K562 (cell line): ENCODE measurements around the gene UMAD1. TPM values are rescaled to one million over a fixed set of nuclear protein-coding genes. Genes with fewer than 3 reads are reported as not detected.

Experiments used
- ATAC-seq: fragments of 200-7000 bp; cut with Tn5 transposase; 3 replicates; pipeline ENCODE4 v1.9.1; 2020; ENCODE audit warnings: moderate library complexity
- BruUV-seq: library from RNA; stranded (reverse); fragments of 400-500 nt; replicated peaks from 2 replicates; lab custom pipeline; 2021; lab: Mats Ljungman, UMichigan
- CTCF ChIA-PET: fragments of 300-600 bp; formaldehyde crosslinking; extraction: SDS; loops from one replicate; lab custom pipeline; 2021; ENCODE audit warnings: low intra/inter-chr PET ratio; lab: Yijun Ruan, JAX
- POLR2A ChIA-PET: fragments of 300-600, 350-650 bp; sonication (Branson Sonifier 250); formaldehyde crosslinking; extraction: SDS; loops from one replicate; lab custom pipeline; 2021; ENCODE audit warnings: antibody characterized with exemption, inconsistent platforms; lab: Yijun Ruan, JAX
- DNase-seq, 4 experiments: peaks; one replicate each; pipeline versions ENCODE4 v3.0.0 to v3.0.0-alpha.2; 2011 to 2018; ENCODE audit warnings: low spot score in 3 of 4, mixed read lengths in 3 of 4; ENCODE audit errors: extremely low read depth in 1 of 4
- FAIRE-seq: peaks from 2 replicates; lab custom pipeline; 2011; peaks lifted over from hg19 to GRCh38; lab: Jason Lieb, UNC
- H2AFZ ChIP-seq: 2 replicates; pipeline ENCODE4 v1.6.0; 2011; ENCODE audit warnings: low read depth, low read length, control low read depth, inconsistent platforms
- H3K27ac ChIP-seq: fragments of 200-600 bp; 3 replicates; pipeline ENCODE4 v1.8.0; 2011; ENCODE audit warnings: low read depth, mild to moderate bottlenecking, control low read depth, inconsistent platforms, low read length, moderate library complexity, mixed read lengths; ENCODE audit errors: extremely low read depth
- H3K27me3 ChIP-seq, 2 experiments: fragments of 300-600 bp in 1 of 2; 2 replicates in 1 of 2; 3 replicates in 1 of 2; pipeline versions ENCODE4 v1.6.0 to v1.8.0; 2011; ENCODE audit warnings: inconsistent platforms in 2 of 2, low read length in 2 of 2, mild to moderate bottlenecking in 1 of 2, mixed read lengths in 1 of 2, moderate library complexity in 1 of 2; ENCODE audit not compliant: control insufficient read depth in 2 of 2, insufficient read depth in 2 of 2
- H3K36me3 ChIP-seq: fragments of 300-600 bp; 3 replicates; pipeline ENCODE4 v1.8.0; 2011; ENCODE audit warnings: mild to moderate bottlenecking, low read length, inconsistent platforms; ENCODE audit not compliant: control insufficient read depth, insufficient read depth
- H3K4me1 ChIP-seq, 2 experiments: fragments of 200-600 bp in 1 of 2; replicated peaks in 1 of 2; 2 replicates in 1 of 2; 3 replicates in 1 of 2; pipeline versions ENCODE4 v1.5.1 to v1.8.0; 2011; ENCODE audit warnings: inconsistent platforms in 2 of 2, low read length in 2 of 2, mild to moderate bottlenecking in 1 of 2, mixed read lengths in 1 of 2, moderate library complexity in 1 of 2; ENCODE audit not compliant: control insufficient read depth in 2 of 2, insufficient read depth in 2 of 2
- H3K4me2 ChIP-seq: 2 replicates; pipeline ENCODE4 v1.6.1; 2011; ENCODE audit warnings: low read length, control low read depth, inconsistent platforms, mixed read lengths; ENCODE audit not compliant: insufficient read depth
- H3K4me3 ChIP-seq: fragments of 200-600 bp; sonication (generic), shearing (Covaris generic); 2 replicates; pipeline ENCODE4 v1.5.1; 2016; ENCODE audit warnings: control low read depth, inconsistent platforms
- H3K79me2 ChIP-seq: fragments of 200-600 bp; 3 replicates; pipeline ENCODE4 v1.8.0; 2011; ENCODE audit warnings: low read length, inconsistent platforms; ENCODE audit not compliant: control insufficient read depth, insufficient read depth
- H3K9ac ChIP-seq, 2 experiments: 2 replicates each; pipeline versions ENCODE4 v1.6.0 to v1.6.1; 2011; ENCODE audit warnings: low read depth in 2 of 2, low read length in 2 of 2, control low read depth in 1 of 2, inconsistent platforms in 1 of 2, mild to moderate bottlenecking in 1 of 2, mixed read lengths in 1 of 2; ENCODE audit not compliant: insufficient read depth in 1 of 2
- H3K9me1 ChIP-seq: one replicate; pipeline ENCODE4 v1.6.0; 2011; ENCODE audit warnings: inconsistent platforms, mild to moderate bottlenecking, low read length, moderate library complexity; ENCODE audit not compliant: control insufficient read depth, insufficient read depth
- H3K9me3 ChIP-seq: replicated peaks from 2 replicates; pipeline ENCODE4 v1.5.1; 2011; ENCODE audit warnings: low read depth, low read length, inconsistent platforms; ENCODE audit not compliant: control insufficient read depth, insufficient read depth
- H4K20me1 ChIP-seq: replicated peaks from 2 replicates; pipeline ENCODE4 v1.6.1; 2011; ENCODE audit warnings: low read length, inconsistent platforms, mixed read lengths; ENCODE audit not compliant: control insufficient read depth, insufficient read depth
- CBX1 ChIP-seq: sonication (generic); IDR thresholded peaks from 2 replicates; pipeline ENCODE4 v1.6.1; 2016; ENCODE audit warnings: antibody characterized with exemption, low read depth, mild to moderate bottlenecking
- CHAMP1 ChIP-seq: fragments of 450-650 bp; IDR thresholded peaks from 2 replicates; pipeline ENCODE4 v1.6.1; 2016; ENCODE audit warnings: mild to moderate bottlenecking
- CREM ChIP-seq: IDR thresholded peaks from 2 replicates; pipeline ENCODE4 v1.6.1; 2014; ENCODE audit warnings: antibody characterized with exemption, low read depth
- E2F8 ChIP-seq: fragments of 450-650 bp; IDR thresholded peaks from 2 replicates; pipeline ENCODE4 v1.7.1; 2018; ENCODE audit warnings: mild to moderate bottlenecking, low read depth; ENCODE audit not compliant: partially characterized antibody
- EZH2 ChIP-seq: IDR thresholded peaks from 2 replicates; pipeline ENCODE4 v1.6.1; 2012; ENCODE audit warnings: low read depth, mild to moderate bottlenecking, inconsistent platforms, low read length, borderline replicate concordance
- MIER1 ChIP-seq: fragments of 450-650 bp; IDR thresholded peaks from 2 replicates; pipeline ENCODE4 v1.6.1; 2016; ENCODE audit warnings: antibody characterized with exemption, mild to moderate bottlenecking, low read depth
- NCOA6 ChIP-seq: fragments of 450-650 bp; IDR thresholded peaks from 2 replicates; pipeline ENCODE4 v1.6.1; 2017; ENCODE audit warnings: mild to moderate bottlenecking
- NR2C1 ChIP-seq, 2 experiments: fragments of 450-650 bp; IDR thresholded peaks; 2 replicates each; pipeline ENCODE4 v1.6.1; 2017; ENCODE audit warnings: mild to moderate bottlenecking in 2 of 2, antibody characterized with exemption in 1 of 2, inconsistent platforms in 1 of 2, missing compliant biosample characterization in 1 of 2, missing genetic modification characterization in 1 of 2
- RCOR1 ChIP-seq, 2 experiments: IDR thresholded peaks; 2 replicates each; pipeline ENCODE4 v1.6.1; 2012; ENCODE audit warnings: low read depth in 2 of 2, low read length in 2 of 2, borderline replicate concordance in 1 of 2, improper control_type of control experiment in 1 of 2
- SLC30A9 ChIP-seq: fragments of 250-450 bp; sonication (Bioruptor Pico); IDR thresholded peaks from 2 replicates; pipeline ENCODE4 v1.8.0; 2022; ENCODE audit warnings: mild to moderate bottlenecking, moderate library complexity
- SPI1 ChIP-seq: IDR thresholded peaks from 2 replicates; pipeline ENCODE4 v1.6.1; 2011; ENCODE audit warnings: low read depth, low read length, control low read depth, borderline replicate concordance
- ZBTB34 ChIP-seq: fragments of 250-450 bp; sonication (Bioruptor Pico); IDR thresholded peaks from 2 replicates; pipeline ENCODE4 v1.8.0; 2021; ENCODE audit warnings: mild to moderate bottlenecking, moderate library complexity
- ZNF431 ChIP-seq: sonication (generic); formaldehyde crosslinking; IDR thresholded peaks from 2 replicates; pipeline ENCODE4 v1.8.0; 2022; ENCODE audit warnings: mild to moderate bottlenecking, missing genetic modification reagents
- ZNF444 ChIP-seq: fragments of 250-450 bp; sonication (Bioruptor Pico); IDR thresholded peaks from 2 replicates; pipeline ENCODE4 v1.4.0; 2020; ENCODE audit warnings: mild to moderate bottlenecking, moderate library complexity
- WGBS: fragments of 100-300 bp; shearing (Covaris generic); methylation state at CpG from one replicate; pipeline ENCODE4 v1.1.6; 2016; ENCODE audit warnings: low coverage, mixed read lengths; ENCODE audit not compliant: insufficient coverage; ENCODE audit errors: missing lambda C conversion rate; 5-methylcytosine and 5-hydroxymethylcytosine counted together
- in situ Hi-C: fragments of 300-500 bp; cut with MboI; formaldehyde crosslinking; loops from 4 replicates; pipeline ENCODE4 v1.15.0; 2018; ENCODE audit warnings: inconsistent platforms, mixed read lengths
- intact Hi-C: fragments of 100-400 bp; cut with micrococcal nuclease; formaldehyde crosslinking; loops from 2 replicates; pipeline ENCODE4 v1.14.2; 2022
- polyA plus RNA-seq, 8 experiments: library from polyadenylated mRNA; depleted of rRNA in 4 of 8; stranded (reverse) in 5 of 8; unstranded in 3 of 8; fragments of >200 nt; fragmentation: Nextera tagmentation in 2 of 8; fragmentation: Illumina TruSeq in 1 of 8; extraction: Ambion mirVana in 2 of 8; extraction: Trizol in 1 of 8; gene quantifications; 2 replicates each; pipeline versions ENCODE4 v1.2.1 to v1.2.3, GENCODE V29; 2011 to 2014; ENCODE audit warnings: inconsistent platforms in 1 of 8, missing spikeins in 1 of 8
- total RNA-seq, 7 experiments: library from RNA; depleted of rRNA in 6 of 7; stranded (reverse); fragments of >200 nt in 6 of 7; fragmentation: Illumina TruSeq in 2 of 7; extraction: Trizol in 2 of 7; gene quantifications; 2 replicates each; pipeline versions ENCODE4 v1.2.1 to v1.2.3, GENCODE V29; 2011 to 2021; ENCODE audit warnings: low replicate concordance in 1 of 7

Gene UMAD1
- total and polyA plus RNA-seq, 9 of the 15 experiments (the other 6 are each of a cell fraction or from before 2014, with no cell fraction given): 9.0 to 26.7 (median 13.3) TPM

GRCh38 chr7:7922684-7923385, 282.3 kb downstream of the UMAD1 start:
- TF ChIP-seq E2F8 (no peak), RCOR1 (IDR thresholded peaks at IDR 0.05; ENCODE audit: borderline replicate concordance in 1 of 2, low read depth in 2 of 2, low read length in 2 of 2) (no peak), CHAMP1 (no peak), ZNF431 (CRISPR knock-in tag) (no peak), EZH2 (no peak), ZBTB34 (CRISPR knock-in tag) (no peak), NR2C1 (IDR thresholded peaks at IDR 0.05) (no peak), NR2C1 (tag; IDR thresholded peaks at IDR 0.05) (no peak), CBX1 (no peak), ZNF444 (CRISPR knock-in tag) (no peak), CREM (no peak), SPI1 (no peak), NCOA6 (no peak), SLC30A9 (CRISPR knock-in tag) (no peak), MIER1 (no peak)
- Histone ChIP-seq H3K27ac (no peak overlapping the region), H3K4me2 (no peak overlapping the region), H3K9ac (no peak overlapping the region), H3K27me3 (no peaks in the 10 kb centered on the region), H4K20me1 (no peaks in the 10 kb centered on the region), H2AFZ (no peak overlapping the region), H3K9me1 (no peaks in the 10 kb centered on the region), H3K36me3 (no peaks in the 10 kb centered on the region), H3K79me2 (no peaks in the 10 kb centered on the region), H3K9me3 (no peaks in the 10 kb centered on the region), H3K4me3 (no peak overlapping the region), H3K4me1 (no peaks in the 10 kb centered on the region)
- FAIRE-seq (peak; percentile 19), DNase-seq (no peak), ATAC-seq (no peak)
- intact Hi-C loops: no loop called here
- BruUV-seq: no TSS peak
- in situ Hi-C loops: no loop called here
- ChIA-PET CTCF (no interaction called here), POLR2A (no interaction called here)
- 11% methylated on average over 7 of the region's 7 CpGs for WGBS
